Body of pancreas (tissue), 4 donors: ENCODE data around the gene UBE2I. TPM values are rescaled to one million over a fixed set of nuclear protein-coding genes. Genes with fewer than 3 reads are reported as not detected.

Experiments used
- ATAC-seq: fragments of 150-250 bp; one replicate; pipeline ENCODE4 v1.9.1; 2016
- DNase-seq, 4 donors: peaks; one replicate each; pipeline ENCODE4 v3.0.0-alpha.2; 2019
- H3K27ac ChIP-seq, 4 donors: fragments of 200-600 bp; sonication (generic); 1 replicate in 3 of 4; 2 replicates in 1 of 4; pipeline versions ENCODE4 v1.5.1 to v1.6.1; 2016 to 2019; ENCODE audit warnings: mild to moderate bottlenecking in 1 of 4, mixed read lengths in 1 of 4, moderate library complexity in 1 of 4
- H3K27me3 ChIP-seq, 2 donors: fragments of 200-600 bp; sonication (generic); one replicate each; pipeline ENCODE4 v1.6.0; 2016; ENCODE audit warnings: mild to moderate bottlenecking in 1 of 2
- H3K36me3 ChIP-seq, 2 donors: fragments of 200-600 bp; sonication (generic); replicated peaks in 1 of 2; 2 replicates each; pipeline ENCODE4 v1.5.1; 2016; ENCODE audit warnings: low read depth in 2 of 2; ENCODE audit not compliant: insufficient read depth in 1 of 2
- H3K4me1 ChIP-seq: fragments of 200-600 bp; sonication (generic); one replicate; pipeline ENCODE4 v1.6.0; 2016
- H3K4me3 ChIP-seq, 2 donors: fragments of 200-600 bp; sonication (generic); 1 replicate in 1 of 2; 2 replicates in 1 of 2; pipeline ENCODE4 v1.5.1; 2016 to 2019
- H3K9me3 ChIP-seq, 3 donors: fragments of 200-600 bp; sonication (generic); 1 replicate in 2 of 3; 2 replicates in 1 of 3; pipeline ENCODE4 v1.5.1; 2016
- CTCF ChIP-seq, 7 experiments: fragments of 450-650 bp in 4 of 7; fragments of 200-600 bp in 3 of 7; sonication (generic) in 3 of 7; IDR thresholded peaks; one replicate each; pipeline ENCODE4 v1.5.1; 2016 to 2019; ENCODE audit warnings: antibody characterized with exemption in 7 of 7
- POLR2A ChIP-seq, 3 donors: fragments of 450-650 bp; IDR thresholded peaks; one replicate each; pipeline ENCODE4 v1.6.1; 2016; ENCODE audit warnings: antibody characterized with exemption in 3 of 3, mild to moderate bottlenecking in 2 of 3
- WGBS, 2 donors: methylation state at CpG; one replicate each; pipeline ENCODE4 v1.1.5; 2017; 5-methylcytosine and 5-hydroxymethylcytosine counted together
- intact Hi-C: fragments of 100-400 bp; cut with DNase I; formaldehyde crosslinking; loops from one replicate; pipeline ENCODE4 v1.15.1; 2023
- total RNA-seq, 2 donors: library from RNA; depleted of rRNA; stranded (reverse); fragments of >200 nt; gene quantifications; one replicate each; pipeline ENCODE4 v1.1.0, GENCODE V29; 2016

The UBE2I gene
- total RNA-seq, 2 donors from 2014 or later = 25.9 to 81.7 TPM

GRCh38 chr16:1279945-1280589 lies 29.4 kb upstream of the UBE2I start:
- 68% methylated on average over 19 of the region's 29 CpGs; no CpG with 5 or more reads in 1 of the 2 donors for WGBS, 2 donors
- H3K4me3 ChIP-seq = no peak overlapping the region
- no peak overlapping the region for H3K27ac ChIP-seq
- no peaks in the 10 kb centered on the region for H3K27me3 ChIP-seq
- no peaks in the 10 kb centered on the region for H3K36me3 ChIP-seq
- TF ChIP-seq CTCF (IDR thresholded peaks at IDR 0.05) (no peak), POLR2A (IDR thresholded peaks at IDR 0.05) (no peak)
- ATAC-seq (no peak), DNase-seq (no peak)
- no peaks in the 10 kb centered on the region for H3K9me3 ChIP-seq
- no peaks in the 10 kb centered on the region for H3K4me1 ChIP-seq
- intact Hi-C loops = no loop called here

GRCh38 chr16:1280783-1281182 lies 28.7 kb upstream of the UBE2I start:
- Histone ChIP-seq H3K4me1 (no peaks in the 10 kb centered on the region), H3K27me3 (no peaks in the 10 kb centered on the region), H3K27ac (no peak overlapping the region), H3K4me3 (no peak overlapping the region), H3K9me3 (no peaks in the 10 kb centered on the region), H3K36me3 (no peaks in the 10 kb centered on the region)
- no peak for TF ChIP-seq POLR2A (IDR thresholded peaks at IDR 0.05)
- no peak for TF ChIP-seq CTCF (IDR thresholded peaks at IDR 0.05)
- intact Hi-C loops = no loop called here
- 65 to 75% methylated on average over 7 to 8 of the region's 8 CpGs for WGBS, 2 donors
- no peak for DNase-seq
- no peak for ATAC-seq

- ATAC-seq = no peak
- Histone ChIP-seq H3K27ac (no peak overlapping the region), H3K36me3 (no peaks in the 10 kb centered on the region), H3K9me3 (no peaks in the 10 kb centered on the region), H3K4me1 (no peaks in the 10 kb centered on the region), H3K27me3 (no peaks in the 10 kb centered on the region), H3K4me3 (no peak overlapping the region)
- intact Hi-C loops = no loop called here
- TF ChIP-seq CTCF (IDR thresholded peaks at IDR 0.05) (no peak), POLR2A (IDR thresholded peaks at IDR 0.05) (no peak)
- 58 to 62% methylated on average over 9 to 16 of the region's 16 CpGs for WGBS, 2 donors
- DNase-seq = no peak
Measured at GRCh38 chr16:1281517-1281916, 27.9 kb upstream of the UBE2I start.

- no peak overlapping the region for H3K27ac ChIP-seq
- ATAC-seq (no peak), DNase-seq (no peak)
- no peaks in the 10 kb centered on the region for H3K9me3 ChIP-seq
- TF ChIP-seq POLR2A (IDR thresholded peaks at IDR 0.05) (no peak), CTCF (IDR thresholded peaks at IDR 0.05) (no peak)
- H3K4me1 ChIP-seq = no peaks in the 10 kb centered on the region
- H3K4me3 ChIP-seq = no peak overlapping the region
- H3K36me3 ChIP-seq = no peaks in the 10 kb centered on the region
- intact Hi-C loops = no loop called here
- H3K27me3 ChIP-seq = no peaks in the 10 kb centered on the region
- WGBS, 2 donors = 80 to 82% methylated on average over 8 to 13 of the region's 17 CpGs
Measured at GRCh38 chr16:1282324-1282973, 27.0 kb upstream of the UBE2I start.

- Histone ChIP-seq H3K4me3 (no peak overlapping the region), H3K27ac (no peak overlapping the region), H3K27me3 (no peaks in the 10 kb centered on the region), H3K9me3 (no peaks in the 10 kb centered on the region), H3K36me3 (no peaks in the 10 kb centered on the region), H3K4me1 (no peaks in the 10 kb centered on the region)
- TF ChIP-seq POLR2A (IDR thresholded peaks at IDR 0.05) = no peak
- TF ChIP-seq CTCF (IDR thresholded peaks at IDR 0.05) = no peak
- 44 to 62% methylated on average over 13 to 16 of the region's 17 CpGs for WGBS, 2 donors
- DNase-seq = no peak
- no peak for ATAC-seq
- intact Hi-C loops = no loop called here
Measured at GRCh38 chr16:1283296-1283695, 26.1 kb upstream of the UBE2I start.
